Coronary artery (tissue), 2 donors: ENCODE data around the gene UNC45B.
A peak's percentile ranks its signal among the peaks of the same experiment; 100 is the strongest.

Experiments
- DNase-seq: peaks from one replicate; pipeline ENCODE4 v3.0.0-alpha.2; 2017; ENCODE audit warnings: low spot score
- H3K27ac ChIP-seq, 2 donors: fragments of 200-600 bp; sonication (generic); one replicate each; pipeline ENCODE4 v1.5.1; 2016 to 2019
- H3K4me3 ChIP-seq: fragments of 200-600 bp; sonication (generic); 2 replicates; pipeline ENCODE4 v1.5.1; 2016; ENCODE audit warnings: mild to moderate bottlenecking, moderate library complexity
- CTCF ChIP-seq: fragments of 200-600 bp; sonication (generic); IDR thresholded peaks from one replicate; pipeline ENCODE4 v1.5.1; 2019; ENCODE audit warnings: antibody characterized with exemption

UNC45B gene

GRCh38 chr17:35129973-35130351 is 17.7 kb upstream of the UNC45B start:
- H3K4me3 ChIP-seq, result no peak overlapping the region
- no peak for TF ChIP-seq CTCF
- H3K27ac ChIP-seq, result no peak overlapping the region
- no peak for DNase-seq

- TF ChIP-seq CTCF, result no peak
- H3K27ac ChIP-seq, result no peak overlapping the region
- no peak overlapping the region for H3K4me3 ChIP-seq
- DNase-seq, result peak; percentile 57
These were observed 17.2 kb upstream of the UNC45B start for GRCh38 chr17:35130392-35130791.

GRCh38 chr17:35132099-35132498 is 15.5 kb upstream of the UNC45B start:
- peak; percentile 62 for DNase-seq
- Histone ChIP-seq H3K27ac (no peak overlapping the region), H3K4me3 (no peak overlapping the region)
- TF ChIP-seq CTCF, result no peak

- Histone ChIP-seq H3K4me3 (no peak overlapping the region), H3K27ac (no peak overlapping the region)
- no peak for TF ChIP-seq CTCF
- DNase-seq, result peak; percentile 56
These were observed 14.6 kb upstream of the UNC45B start for GRCh38 chr17:35132816-35133550.

GRCh38 chr17:35135322-35135721 is 12.3 kb upstream of the UNC45B start:
- H3K27ac ChIP-seq, result no peak overlapping the region
- DNase-seq, result peak; percentile 47
- TF ChIP-seq CTCF, result no peak
- no peak overlapping the region for H3K4me3 ChIP-seq

- no peak overlapping the region for H3K27ac ChIP-seq
- no peak overlapping the region for H3K4me3 ChIP-seq
- DNase-seq, result no peak
- TF ChIP-seq CTCF, result no peak
These were observed 9.4 kb upstream of the UNC45B start for GRCh38 chr17:35138218-35138617.
